HG02623 (cell line): Measurements from ENCODE around the gene NPB.

Experiments
- ATAC-seq: cut with Tn5 transposase; IDR thresholded peaks from one replicate; pipeline ENCODE4 v1.9.1; 2021; ENCODE audit warnings: moderate library complexity; ENCODE audit not compliant: unreplicated experiment

NPB gene

DNA sequence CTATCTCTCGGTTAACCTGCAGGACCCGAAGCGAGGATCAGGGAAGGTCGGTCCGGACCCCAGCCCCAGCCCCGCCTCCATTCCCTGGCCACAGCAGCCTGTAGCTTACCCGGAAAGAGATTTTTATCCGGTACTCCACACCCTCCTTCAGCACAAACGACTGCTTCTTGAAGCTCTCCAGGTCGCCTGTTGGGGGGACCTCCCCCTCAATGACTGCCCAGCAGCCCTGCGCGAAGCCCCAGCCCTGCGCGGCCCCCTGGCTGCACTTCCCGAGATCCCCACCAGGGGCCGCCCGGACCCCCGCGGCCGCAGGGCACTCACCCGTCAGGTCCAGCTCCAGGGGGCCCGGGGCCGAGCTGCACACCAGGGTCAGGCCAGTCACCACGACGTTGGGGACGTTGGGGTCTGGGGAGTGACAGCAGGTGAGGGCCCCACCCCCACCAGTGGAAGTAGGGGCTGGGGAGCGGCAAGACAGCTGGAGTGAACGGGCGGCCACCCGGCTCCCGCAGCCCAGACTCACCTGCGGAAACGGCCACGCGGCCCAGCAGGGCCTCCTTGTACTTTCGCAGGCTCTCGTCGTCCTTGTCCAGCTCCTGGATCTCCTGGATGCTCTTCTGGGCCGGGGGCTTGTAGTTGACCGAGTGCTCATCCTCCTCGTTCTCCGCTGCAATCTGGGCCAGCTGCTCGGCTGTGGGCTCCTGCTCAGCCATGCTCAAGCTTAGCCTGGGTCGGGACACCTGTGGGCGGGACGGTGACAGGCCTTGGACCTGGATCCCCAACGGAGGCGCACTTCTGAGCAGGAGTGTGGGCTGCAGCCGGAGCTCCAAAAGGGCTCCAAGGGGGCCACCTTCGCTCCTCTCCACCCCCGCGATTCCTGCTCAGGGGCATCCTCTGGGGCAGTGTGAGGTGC lies 32.6 kb upstream of the NPB start:
- no peak for ATAC-seq

DNA sequence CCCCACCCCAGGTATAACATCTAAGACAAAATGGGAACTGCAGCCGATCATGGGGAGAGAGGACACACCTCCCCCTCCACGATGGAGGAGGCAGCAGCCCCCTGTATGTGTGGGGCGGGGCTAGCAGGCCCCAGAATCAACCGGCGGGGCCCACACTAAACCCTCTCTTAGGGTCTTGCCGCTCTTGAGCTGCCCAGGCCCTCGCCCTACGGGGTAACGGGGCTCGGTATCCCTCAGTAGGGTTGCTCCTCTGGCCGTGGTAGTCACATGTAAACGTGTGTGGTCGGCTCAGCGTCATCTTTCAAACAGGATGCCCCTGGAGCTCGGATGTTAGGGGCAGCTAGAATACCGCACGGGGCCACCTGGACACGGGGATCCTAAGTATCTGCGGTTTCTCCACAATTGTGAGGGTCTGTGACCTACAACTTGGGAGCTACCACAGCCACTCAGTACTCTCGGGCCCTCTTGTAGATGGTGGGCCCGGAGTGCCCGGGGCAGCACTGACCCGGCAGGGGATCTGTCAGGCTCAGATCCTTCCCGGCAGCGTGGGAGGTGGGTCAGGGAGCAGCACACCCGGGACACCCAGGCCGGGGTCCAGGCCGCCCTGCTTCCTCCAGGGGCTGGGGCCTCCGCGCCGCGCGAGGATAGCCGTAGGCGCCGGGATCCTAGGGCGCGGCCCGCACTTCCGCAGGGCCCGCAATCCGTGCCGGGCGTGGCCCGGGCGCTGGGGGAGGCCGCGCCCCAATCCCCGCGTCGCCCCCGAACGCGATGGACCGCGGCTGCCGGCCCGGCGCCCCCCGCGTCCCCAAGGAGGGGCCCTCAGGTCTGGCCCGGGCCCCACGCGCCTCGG lies 31.7 kb upstream of the NPB start:
- peak; percentile 9 for ATAC-seq

DNA sequence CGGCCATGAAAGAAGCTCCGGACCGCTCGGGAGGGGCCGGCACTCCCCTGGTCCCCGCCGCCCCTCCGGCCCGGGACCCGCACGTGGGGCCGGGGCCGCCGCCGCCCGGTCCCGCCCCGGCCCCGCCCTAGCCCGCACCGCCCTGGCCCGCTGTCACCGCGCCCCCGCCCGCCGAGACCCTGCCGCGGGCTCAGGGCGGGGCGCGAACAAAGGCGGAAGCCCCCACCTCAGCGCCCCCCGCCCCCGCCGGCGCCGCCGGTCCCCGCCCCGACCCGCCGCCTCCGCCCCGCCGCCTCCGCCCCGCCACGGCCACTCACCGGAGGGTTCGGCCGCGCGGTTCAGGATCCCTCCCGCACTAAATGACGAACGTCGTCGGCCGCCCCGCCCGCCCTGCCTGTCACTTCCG lies 31.1 kb upstream of the NPB start, which contains the start of gene ARHGDIA:
Gene ARHGDIA, minus strand, starts transcription at position 357 of the 406 bp plus-strand sequence. CDS start 1,407 bp downstream, outside the sequence.
- ATAC-seq = peak; percentile 9

DNA sequence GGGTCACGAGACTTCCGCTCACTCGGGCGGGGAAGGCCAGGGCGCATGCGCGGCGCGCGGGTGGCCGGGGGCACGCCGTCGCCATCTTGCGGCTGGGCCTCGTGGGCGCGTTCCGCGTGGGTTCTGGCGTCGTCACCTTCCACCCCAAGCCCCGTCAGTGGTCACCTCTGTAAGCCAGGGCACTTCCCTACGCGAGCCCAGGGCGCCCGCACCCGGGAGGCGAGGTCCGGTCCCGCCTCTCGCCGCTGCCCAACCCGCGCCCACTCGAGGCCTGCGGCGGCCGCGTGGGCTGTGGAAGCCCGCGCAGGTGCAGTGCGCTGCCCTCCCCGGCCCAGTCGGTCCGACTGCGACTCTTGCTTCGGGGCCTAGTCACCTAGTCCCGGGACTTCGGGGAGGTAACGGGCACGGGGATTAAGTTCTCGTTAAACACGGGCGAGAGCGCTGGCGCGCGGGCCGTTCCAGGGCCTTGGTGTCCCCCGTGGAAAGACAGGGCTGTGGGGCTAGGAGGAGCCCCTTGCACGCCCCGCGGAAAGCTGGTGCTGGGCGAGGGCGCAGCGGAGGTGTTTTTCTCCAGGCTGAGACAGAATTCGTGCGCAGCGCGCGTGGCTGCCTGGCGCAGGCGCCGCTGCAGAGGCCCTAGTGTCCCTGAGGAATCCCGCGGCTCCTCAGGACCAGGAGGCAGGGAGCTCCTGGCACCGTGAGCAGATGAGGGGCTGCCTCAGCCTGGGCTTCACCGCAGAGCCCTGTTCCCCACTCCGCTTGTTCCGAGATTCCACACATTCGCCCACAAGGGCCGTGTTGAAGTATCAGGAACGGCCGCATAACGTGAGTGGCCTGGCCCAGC lies 30.4 kb upstream of the NPB start:
- ATAC-seq = peak; percentile 57

DNA sequence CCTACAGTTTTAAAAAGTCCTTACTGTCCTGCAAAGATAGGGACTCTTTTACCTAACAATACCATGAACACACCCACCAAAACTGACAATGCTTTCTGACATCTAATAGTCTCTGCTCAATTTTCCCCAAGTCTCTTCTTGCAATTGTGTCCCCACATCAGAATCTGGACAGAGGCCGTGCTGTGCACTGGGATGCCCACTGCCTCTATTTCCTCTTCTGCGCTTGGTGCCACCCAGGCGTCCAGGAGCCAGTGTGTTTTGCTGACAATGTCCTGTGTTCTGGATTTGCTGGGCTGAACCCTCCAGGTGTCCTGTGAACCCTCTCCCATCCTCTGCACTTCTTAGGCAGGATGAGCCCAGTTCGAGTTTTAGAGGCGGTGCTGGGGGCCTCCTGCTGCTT lies 24.5 kb upstream of the NPB start:
- ATAC-seq = no peak

DNA sequence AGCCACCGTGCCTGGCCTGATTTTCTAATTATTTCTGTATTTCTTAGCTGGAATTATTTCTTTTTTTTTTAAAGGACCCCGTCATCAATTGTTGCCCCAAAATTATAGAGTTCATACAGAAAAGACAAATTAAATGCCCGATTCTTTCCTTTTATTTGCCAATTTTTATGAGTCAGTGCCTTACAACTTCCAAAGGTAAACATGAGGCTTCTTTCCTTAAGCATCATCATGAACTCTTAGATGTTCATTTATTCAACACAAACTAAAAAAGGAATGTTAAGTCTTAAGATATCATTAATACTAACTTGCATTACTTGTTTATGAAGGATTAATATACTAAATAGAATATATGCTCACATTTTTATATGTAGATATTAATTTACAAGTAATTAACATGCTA lies 23.7 kb upstream of the NPB start:
- no peak for ATAC-seq

DNA sequence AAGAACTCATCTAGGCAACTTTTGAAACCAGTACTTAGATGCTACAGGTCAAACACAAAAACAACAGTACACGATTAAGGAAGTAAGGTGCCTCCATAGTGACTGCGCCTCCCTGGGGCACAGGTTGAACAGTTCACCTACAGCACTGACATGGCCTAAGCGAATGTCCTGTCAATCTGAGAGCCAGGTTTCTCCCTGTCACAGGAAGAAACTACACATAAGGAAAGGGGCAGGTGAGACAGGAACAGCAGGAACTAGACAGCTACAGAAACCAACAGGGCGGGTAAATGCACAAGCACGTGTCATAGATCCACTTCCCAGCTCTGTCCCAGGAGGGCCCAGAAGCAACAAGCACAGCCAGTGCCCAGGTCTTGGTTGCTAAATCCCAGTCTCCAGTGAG lies 22.9 kb upstream of the NPB start:
- no peak for ATAC-seq

DNA sequence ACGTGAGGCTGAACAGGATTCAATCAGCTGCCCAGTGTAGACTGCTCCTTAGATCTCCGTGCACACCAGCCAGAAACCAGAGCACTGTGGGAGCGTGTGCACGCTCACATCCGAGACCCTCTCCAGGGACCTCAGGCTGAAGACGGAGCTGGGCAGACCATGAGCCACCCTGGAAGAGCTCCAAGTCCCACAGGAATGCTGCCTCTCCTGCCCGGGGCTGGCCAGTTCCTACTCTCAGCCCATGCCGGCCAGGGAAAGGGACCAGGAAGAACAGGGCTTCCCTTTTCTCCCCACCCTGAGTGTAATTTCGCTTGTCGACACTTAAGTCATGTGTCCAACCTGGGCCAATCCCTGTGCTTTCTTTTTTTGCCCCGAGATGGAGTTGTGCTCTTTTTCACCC lies 17.5 kb upstream of the NPB start:
- ATAC-seq = no peak

DNA sequence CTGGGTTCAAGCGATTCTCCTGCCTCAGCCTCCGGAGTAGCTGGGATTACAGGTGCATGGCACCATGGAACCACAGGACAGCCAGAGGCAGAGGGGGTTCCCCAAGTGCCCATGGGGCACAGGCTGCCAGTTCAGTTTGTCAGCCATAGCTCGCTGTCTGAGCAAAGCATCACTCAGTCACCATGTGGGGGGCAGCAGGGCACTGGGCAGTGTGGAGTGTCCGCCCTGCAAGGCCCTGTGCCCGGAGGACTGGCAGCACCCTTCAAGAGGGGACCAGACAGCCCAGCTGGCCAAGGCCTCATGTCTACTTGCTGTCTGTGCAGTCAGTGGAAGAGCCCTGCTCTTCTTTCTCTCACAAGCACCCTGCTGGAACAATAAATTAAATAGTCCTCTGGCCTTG lies 17.1 kb upstream of the NPB start:
- ATAC-seq = no peak

DNA sequence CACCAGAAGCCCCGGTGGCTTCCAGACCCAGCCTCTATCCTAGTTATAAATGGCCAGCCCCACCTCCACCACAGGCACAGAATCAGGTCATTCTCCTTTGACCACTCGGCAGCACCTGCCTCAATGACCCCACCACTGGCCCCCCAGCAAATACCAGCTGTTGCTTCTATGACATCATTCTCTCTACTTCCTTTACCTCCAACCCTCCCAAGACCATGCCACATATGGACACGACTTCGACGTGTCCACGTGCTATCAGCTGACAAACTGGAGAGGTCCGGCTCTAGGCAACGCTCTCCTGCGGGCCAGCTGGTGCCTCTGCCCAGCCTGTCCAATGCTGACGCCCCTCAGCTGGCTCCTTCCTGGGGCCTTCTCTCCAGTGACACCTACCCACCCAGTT lies 16.6 kb upstream of the NPB start:
- no peak for ATAC-seq

DNA sequence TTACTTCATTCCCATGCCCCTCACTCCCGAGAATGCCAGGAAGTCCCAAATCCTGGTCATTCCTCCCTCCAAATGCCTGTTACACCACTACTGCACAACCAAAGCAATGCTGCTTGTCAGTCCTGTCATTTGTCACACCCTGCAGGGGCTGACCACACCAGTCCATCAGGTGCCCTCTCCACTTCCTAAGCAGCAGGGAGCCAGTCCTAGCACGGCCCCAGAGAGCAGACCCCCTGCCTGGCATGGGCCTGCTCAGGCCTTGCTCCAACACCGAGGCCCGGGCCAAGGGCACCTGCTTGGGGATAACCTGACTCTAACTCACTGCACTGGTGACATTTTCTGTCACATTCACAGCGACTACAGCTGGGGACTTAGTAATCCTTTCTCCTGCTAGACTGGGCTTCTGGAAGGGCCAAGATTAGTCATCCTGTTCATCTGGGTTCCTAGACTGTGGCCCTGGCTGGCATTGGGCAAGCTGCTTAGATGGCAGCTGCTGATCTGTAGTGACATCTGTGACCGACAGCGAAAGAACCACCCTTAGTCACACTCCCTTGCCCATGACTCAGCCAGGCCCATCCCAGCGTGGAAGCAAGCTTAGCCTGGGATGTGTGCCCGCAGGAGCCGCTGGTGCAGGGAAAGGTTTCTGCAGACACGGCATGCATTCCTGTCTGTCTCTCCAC lies 16.0 kb upstream of the NPB start:
- no peak for ATAC-seq

DNA sequence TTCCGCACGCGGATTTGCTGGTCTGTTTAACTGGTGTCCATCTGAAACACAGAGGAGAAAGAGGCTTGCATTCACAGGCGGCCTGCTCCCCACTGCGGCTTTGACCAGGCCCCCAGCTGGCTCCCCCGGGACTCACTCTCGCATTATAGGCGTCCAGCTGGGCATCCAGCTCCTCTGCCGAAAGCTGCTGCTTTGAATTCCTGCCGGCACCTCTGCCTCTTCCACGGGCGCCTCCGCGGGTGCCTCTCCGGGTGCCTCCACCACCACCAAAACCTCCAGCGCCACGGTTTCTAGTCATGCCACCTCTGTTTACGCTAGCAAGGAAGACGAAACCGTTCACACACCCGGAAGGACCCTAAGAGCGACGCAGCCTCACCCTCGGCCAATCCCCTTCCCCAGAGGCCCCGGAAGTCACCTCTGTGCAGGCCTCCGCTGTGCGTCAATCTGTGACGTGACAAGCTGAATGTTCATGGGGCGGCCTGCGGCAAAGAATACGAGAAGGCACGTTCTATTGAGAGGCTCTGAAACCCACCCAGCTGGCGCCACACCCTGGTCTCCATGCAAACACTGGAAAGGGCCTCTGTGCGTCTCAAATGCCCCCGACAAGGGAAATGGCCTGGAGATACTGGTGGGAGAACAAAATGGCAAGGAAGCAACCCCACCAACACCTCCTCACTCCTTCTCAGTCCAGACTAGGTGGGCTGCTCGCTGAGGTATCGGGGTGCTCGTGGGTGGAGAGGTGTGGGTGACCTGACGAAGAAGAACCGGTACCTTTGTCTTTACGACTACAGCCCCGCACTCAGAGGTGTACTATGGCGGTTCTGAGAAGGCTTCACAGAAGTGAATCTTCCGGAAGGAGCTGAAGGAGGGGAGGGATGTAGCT lies 13.7 kb upstream of the NPB start:
- no peak for ATAC-seq

DNA sequence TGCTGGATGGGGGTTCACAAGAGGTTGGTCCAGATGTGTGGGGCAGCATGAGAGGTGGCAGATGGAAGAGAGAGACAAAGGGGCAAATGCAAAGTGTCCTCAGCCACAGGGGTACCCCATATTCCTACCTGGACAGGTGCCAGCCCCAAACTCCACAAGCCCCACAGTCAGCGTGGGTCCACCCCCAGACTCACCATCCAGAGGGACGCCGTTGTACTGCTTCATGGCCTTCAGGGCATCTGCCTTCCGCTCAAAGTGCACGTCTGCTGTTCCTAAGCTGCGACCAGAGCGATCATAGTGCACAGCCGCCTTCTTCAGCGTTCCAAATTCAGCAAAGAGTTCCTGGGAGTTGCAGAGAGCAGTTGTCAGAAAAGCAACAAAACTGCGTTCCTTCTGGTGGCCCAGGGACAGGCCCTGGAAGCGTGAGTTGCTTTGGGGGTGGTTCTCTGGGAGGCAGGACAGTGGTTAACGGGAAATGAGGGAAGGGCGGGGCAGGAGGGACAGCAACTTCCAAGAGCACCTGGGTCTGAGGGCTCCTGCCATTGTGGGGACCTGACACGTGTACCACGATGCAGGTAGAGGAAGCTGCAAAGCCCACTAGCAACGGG lies 12.9 kb upstream of the NPB start:
- ATAC-seq = no peak

DNA sequence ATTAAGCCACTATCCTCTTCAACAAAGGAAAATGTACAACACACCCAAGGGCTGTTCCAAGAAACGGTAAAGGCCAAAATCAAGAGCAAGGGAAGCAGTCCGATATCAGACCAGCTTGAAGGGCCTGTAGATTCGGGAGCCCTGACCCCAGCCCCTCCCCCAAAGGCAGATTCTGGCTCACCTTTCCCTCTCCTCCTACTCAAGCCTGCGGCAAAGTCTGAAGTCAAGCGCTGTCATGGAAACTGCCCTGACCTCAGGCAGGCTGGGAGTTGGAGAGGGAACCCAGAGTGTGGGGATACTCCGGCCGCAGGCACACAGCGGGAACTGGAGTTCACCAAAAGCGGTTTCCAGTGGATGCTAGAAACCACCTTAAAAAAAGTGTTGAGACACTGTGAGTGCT lies 12.4 kb upstream of the NPB start:
- ATAC-seq = no peak

DNA sequence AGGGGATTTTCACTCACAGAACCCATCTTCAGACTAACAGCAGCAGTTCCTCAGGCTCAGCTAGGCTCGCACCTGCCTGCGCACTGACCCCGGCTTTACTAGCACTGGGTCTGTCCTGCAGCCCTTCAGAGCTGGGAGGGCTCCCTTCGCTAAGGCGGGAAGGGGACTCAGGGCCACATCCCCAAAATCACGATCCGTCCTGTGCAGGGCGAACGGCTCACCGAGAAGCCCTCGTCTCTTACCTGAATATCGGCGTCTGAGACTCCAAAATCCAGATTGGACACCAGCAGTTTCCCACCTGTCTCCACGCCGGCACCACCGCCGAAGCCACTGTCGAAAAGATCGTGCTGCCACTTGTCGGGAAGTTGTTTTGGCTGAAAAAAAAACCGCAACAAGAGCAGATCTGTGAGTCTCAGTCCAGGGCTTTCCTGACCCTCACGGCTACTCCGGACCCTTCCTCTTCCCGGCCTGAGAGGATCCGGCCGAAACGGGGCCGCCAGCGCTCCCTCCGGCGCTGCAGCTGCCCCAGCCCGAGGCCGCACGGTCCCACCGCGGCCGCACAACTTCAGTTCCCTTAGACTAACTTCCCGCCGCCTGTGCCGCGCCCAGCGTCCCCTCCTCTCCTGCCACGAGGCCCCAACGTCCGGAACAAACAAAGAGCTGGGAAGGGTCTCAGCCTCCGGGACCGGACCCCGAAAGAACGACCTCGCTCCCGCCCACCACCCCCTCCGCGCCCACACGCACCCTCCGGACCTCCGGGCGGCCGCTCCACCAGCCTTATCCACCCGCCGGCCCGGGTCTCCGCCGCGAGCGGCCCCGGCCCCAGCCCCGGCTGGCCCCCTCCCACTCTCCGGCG lies 11.4 kb upstream of the NPB start:
- peak; percentile 15 for ATAC-seq

DNA sequence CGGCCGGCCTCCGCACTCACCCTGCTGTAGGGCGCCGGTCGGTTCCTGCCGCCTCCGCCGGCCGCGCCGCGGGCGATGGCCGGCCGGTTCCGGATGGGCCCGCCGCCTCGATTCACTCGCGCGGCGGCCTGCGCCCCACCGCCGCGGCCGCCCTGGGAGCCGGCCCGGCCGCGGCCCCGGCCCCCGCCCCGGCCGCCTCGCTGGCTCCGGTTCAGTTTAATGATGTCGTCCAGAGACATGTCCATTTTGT lies 10.8 kb upstream of the NPB start:
- ATAC-seq = peak; percentile 15

DNA sequence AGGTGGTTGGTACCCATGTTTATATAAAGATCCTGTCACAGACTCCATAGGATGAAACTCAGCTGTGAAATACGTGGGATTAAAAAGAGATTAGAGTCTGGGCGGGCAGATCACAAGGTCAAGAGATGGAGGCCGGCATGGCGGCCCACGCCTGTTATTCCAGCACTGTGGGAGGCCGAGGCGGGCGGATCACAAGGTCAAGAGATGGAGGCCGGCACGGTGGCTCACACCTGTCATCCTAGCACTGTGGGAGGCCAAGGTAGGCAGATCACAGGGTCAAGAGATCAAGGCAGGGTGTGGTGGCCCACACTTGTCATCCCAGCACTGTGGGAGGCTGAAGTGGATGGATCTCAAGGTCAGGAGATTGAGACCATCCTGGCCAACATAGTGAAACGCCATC lies 6.6 kb upstream of the NPB start:
- ATAC-seq = no peak

DNA sequence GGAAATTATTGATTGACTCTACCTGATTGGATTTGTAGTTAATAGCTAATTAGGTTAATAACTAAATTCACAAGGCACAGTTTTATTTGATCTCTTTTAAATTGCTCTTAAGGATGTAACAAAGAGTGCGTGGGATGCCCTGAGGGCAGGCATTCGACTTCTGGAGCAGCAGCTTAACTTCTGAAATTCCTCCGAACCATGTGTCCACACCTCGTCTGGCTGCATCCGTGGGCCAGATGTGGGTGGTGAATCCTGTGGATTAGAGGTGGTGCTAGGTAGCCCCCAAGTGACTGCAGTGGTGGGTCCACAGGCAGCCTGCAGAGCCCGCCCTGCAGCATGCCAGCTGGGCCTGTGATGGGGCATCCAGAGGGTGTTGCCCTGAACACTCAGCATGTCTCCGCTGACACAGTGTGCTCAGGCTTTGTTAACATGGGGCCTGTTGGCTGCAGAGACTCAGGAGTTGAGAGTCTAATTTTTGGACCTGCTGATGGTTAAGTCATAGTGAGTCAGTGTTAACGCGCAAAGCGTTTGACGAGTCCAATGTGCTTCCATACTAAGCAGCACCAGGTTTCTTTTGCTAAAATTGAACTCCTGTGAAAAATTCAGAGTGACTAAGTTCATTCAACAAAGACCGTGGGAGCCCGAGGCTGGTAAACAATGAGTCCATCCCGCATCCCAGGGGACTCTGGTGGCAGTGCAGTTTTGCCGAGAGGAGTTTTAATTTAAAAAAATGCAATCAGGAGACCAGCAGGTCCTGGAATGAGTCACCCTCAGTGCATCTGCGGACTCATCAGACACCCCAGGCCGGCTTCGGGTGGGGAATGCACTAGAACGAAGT lies 3.8 kb upstream of the NPB start:
- ATAC-seq = no peak
